ENCODE measurements around the gene CDKN2C. TPM values are rescaled to one million over a fixed set of nuclear protein-coding genes. Genes with fewer than 3 reads are reported as not detected.

The CDKN2C gene
- total and polyA plus RNA-seq, 10 of the 15 experiments (the other 5 are each of a cell fraction or from before 2014, with no cell fraction given), result 3.3 to 11.7 (median 6.0) TPM

GRCh38 chr1:50920409-50920808, 49.6 kb upstream of the CDKN2C start:
- intact Hi-C loops (cut with micrococcal nuclease; ENCODE audit: unreplicated experiment), result no loop called here
- SMC1A ChIA-PET (ENCODE audit: uncharacterized antibody, unreplicated experiment), result interaction anchor here (1.4 to 1.7 kb wide), 2 partner anchors 9 to 42 kb away, joined by 3 to 5 read pairs; no protein-coding TSS in a partner anchor
- Histone ChIP-seq H2AFZ (ENCODE audit: control insufficient read depth, low read depth, low read length) (no peak overlapping the region), H3K4me2 (ENCODE audit: control insufficient read depth, insufficient read depth) (no peak overlapping the region), H3K4me1 (ENCODE audit: control insufficient read depth, insufficient read depth, low read length) (peaks cover 3% of the 10 kb centered on the region), H4K20me1 (ENCODE audit: control insufficient read depth, insufficient read depth) (no peaks in the 10 kb centered on the region), H3K9me3 (replicated peaks; ENCODE audit: control insufficient read depth, insufficient read depth, low read length) (peaks cover 15% of the 10 kb centered on the region), H3K27me3 (replicated peaks in 1 of 2; ENCODE audit: control insufficient read depth in 2 of 2, insufficient read depth in 2 of 2, low read length in 1 of 2) (no peaks in the 10 kb centered on the region), H3K36me3 (ENCODE audit: control insufficient read depth in 2 of 2, insufficient read depth in 2 of 2, low read length in 1 of 2) (peaks cover 0 to 3% of the 10 kb centered on the region in 2 experiments; a peak in 1 of 4 replicates), H3K9ac (ENCODE audit: control insufficient read depth, insufficient read depth, low read length) (no peak overlapping the region), H3K27ac (ENCODE audit: control insufficient read depth, insufficient read depth) (no peak overlapping the region), H3K4me3 (no peak overlapping the region), H3K79me2 (ENCODE audit: control insufficient read depth, insufficient read depth, low read length) (peaks cover 45% of the 10 kb centered on the region)
- CTCF ChIA-PET, result interaction anchor here (1.0 kb wide), 1 partner anchor 9 kb away, joined by 8 read pairs; no protein-coding TSS in a partner anchor
- TF ChIP-seq BCLAF1 (IDR thresholded peaks at IDR 0.05) (no peak), BCL11A (IDR thresholded peaks at IDR 0.05; ENCODE audit: low read depth, low read length) (no peak), TCF12 (IDR thresholded peaks at IDR 0.05; ENCODE audit: low read depth, low read length) (no peak), RELA (IDR thresholded peaks at IDR 0.05; ENCODE audit: borderline replicate concordance, partially characterized antibody) (no peak), FOXM1 (IDR thresholded peaks at IDR 0.05; ENCODE audit: low read depth, low read length) (no peak), GATAD2B (conservative IDR thresholded peaks at IDR 0.05; ENCODE audit: low read depth) (no peak), ZBTB40 (IDR thresholded peaks at IDR 0.05; ENCODE audit: borderline replicate concordance) (no peak)
- no peak for ATAC-seq
- FAIRE-seq, result no peak
- in situ Hi-C loops (cut with MboI), result no loop called here
- DNase-seq (ENCODE audit: low read depth, low spot score), result no peak
- RAD21 ChIA-PET (ENCODE audit: unreplicated experiment), result no interaction called here
- POLR2A ChIA-PET, result no interaction called here
- no TSS peak for BruUV-seq (replicated peaks)
- WGBS (ENCODE audit: insufficient coverage, insufficient replicate concordance, low lambda C conversion rate, missing lambda C conversion rate), result 100% methylated on average over 1 of the region's 1 CpG
